Bronchial epithelial cell (primary cell): ENCODE results near the gene NUTM1. TPM values are rescaled to one million over a fixed set of nuclear protein-coding genes. Genes with fewer than 3 reads are reported as not detected.

Source experiments
- DNase-seq: peaks from one replicate; pipeline ENCODE4 v3.0.0-alpha.2; 2010; ENCODE audit warnings: low read depth
- FAIRE-seq: peaks from 2 replicates; lab custom pipeline; 2011; peaks lifted over from hg19 to GRCh38; lab: Jason Lieb, UNC
- H3K27me3 ChIP-seq: 2 replicates; pipeline ENCODE4 v1.5.1; 2011; ENCODE audit warnings: low read length; ENCODE audit not compliant: control insufficient read depth, insufficient read depth
- H3K36me3 ChIP-seq: 2 replicates; pipeline ENCODE4 v1.5.1; 2011; ENCODE audit warnings: low read length; ENCODE audit not compliant: control insufficient read depth, insufficient read depth
- H3K4me3 ChIP-seq: 2 replicates; pipeline ENCODE4 v1.5.1; 2011; ENCODE audit warnings: mild to moderate bottlenecking, low read depth, low read length, control low read depth
- total RNA-seq: library from RNA; depleted of rRNA; stranded (reverse); fragments of >200 nt; gene quantifications from 2 replicates; pipeline ENCODE4 v1.2.1, GENCODE V29; 2014
- TF ChIP-seq, protein P1 (sequence below): IDR thresholded peaks from 2 replicates; pipeline ENCODE4 v1.5.1; 2011; ENCODE audit warnings: mild to moderate bottlenecking, moderate library complexity, low read length, control low read depth, inconsistent platforms; ENCODE audit not compliant: insufficient read depth, severe bottlenecking

NUTM1 gene, protein sequence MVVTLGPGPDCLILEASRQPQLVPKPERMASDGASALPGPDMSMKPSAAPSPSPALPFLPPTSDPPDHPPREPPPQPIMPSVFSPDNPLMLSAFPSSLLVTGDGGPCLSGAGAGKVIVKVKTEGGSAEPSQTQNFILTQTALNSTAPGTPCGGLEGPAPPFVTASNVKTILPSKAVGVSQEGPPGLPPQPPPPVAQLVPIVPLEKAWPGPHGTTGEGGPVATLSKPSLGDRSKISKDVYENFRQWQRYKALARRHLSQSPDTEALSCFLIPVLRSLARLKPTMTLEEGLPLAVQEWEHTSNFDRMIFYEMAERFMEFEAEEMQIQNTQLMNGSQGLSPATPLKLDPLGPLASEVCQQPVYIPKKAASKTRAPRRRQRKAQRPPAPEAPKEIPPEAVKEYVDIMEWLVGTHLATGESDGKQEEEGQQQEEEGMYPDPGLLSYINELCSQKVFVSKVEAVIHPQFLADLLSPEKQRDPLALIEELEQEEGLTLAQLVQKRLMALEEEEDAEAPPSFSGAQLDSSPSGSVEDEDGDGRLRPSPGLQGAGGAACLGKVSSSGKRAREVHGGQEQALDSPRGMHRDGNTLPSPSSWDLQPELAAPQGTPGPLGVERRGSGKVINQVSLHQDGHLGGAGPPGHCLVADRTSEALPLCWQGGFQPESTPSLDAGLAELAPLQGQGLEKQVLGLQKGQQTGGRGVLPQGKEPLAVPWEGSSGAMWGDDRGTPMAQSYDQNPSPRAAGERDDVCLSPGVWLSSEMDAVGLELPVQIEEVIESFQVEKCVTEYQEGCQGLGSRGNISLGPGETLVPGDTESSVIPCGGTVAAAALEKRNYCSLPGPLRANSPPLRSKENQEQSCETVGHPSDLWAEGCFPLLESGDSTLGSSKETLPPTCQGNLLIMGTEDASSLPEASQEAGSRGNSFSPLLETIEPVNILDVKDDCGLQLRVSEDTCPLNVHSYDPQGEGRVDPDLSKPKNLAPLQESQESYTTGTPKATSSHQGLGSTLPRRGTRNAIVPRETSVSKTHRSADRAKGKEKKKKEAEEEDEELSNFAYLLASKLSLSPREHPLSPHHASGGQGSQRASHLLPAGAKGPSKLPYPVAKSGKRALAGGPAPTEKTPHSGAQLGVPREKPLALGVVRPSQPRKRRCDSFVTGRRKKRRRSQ
- not detected in 2 replicates for total RNA-seq

DNA sequence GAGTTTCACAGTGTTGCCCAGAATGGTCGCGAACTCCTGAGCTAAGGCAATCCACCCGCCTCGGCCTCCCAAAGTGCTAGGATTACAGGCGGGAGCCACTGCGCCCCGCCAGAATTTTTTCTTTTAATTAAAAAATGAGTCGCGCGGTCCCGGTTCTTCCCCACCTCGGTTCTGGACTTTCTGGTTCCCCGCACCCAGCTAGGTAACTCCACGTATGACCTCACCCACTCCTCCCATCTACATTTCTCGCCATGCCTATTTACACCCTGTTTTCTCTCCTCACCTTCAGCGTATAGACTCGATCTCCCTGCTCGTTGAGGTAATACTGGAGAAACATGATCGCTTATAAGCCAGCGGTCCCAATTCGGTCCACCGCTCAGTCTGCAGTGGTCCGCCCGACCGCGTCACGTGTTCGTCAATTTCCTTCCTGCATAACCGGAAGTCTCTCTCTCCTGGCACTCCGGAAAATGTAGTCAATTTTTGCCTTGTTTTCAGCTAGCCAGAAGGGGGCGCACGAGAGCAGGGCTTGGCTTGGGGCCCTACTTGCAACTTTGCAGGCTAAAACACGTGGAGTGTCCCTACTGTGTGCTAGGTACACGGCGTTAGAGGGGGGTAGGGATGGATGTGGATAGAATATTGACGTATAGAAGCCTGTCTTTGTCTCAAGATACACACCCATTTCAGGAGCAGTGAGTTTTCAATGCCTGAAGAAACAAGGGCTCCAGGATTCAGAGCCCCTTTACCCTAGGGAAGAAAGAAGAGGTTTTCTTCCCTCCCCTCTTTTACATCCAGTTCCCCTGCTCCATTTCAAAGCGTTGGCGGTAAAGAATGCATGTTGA is at the start of gene NUTM1, which contains the start of gene NOP10:
TSS of gene NUTM1 (plus strand) at position 579 of the 839 bp plus-strand sequence. CDS start 382 bp downstream, outside the sequence.
TSS of gene NOP10 (minus strand) at position 400 of the 839 bp plus-strand sequence. CDS start at position 337, 63 bp downstream.
- Histone ChIP-seq H3K36me3 (peaks cover 4% of the 10 kb centered on the region), H3K4me3 (peak within 1 kb of the TSS; percentile 81), H3K27me3 (no peaks in the 10 kb centered on the region)
- TF ChIP-seq, protein P1, sequence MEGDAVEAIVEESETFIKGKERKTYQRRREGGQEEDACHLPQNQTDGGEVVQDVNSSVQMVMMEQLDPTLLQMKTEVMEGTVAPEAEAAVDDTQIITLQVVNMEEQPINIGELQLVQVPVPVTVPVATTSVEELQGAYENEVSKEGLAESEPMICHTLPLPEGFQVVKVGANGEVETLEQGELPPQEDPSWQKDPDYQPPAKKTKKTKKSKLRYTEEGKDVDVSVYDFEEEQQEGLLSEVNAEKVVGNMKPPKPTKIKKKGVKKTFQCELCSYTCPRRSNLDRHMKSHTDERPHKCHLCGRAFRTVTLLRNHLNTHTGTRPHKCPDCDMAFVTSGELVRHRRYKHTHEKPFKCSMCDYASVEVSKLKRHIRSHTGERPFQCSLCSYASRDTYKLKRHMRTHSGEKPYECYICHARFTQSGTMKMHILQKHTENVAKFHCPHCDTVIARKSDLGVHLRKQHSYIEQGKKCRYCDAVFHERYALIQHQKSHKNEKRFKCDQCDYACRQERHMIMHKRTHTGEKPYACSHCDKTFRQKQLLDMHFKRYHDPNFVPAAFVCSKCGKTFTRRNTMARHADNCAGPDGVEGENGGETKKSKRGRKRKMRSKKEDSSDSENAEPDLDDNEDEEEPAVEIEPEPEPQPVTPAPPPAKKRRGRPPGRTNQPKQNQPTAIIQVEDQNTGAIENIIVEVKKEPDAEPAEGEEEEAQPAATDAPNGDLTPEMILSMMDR, result peak; percentile 86
- no peak for FAIRE-seq
- DNase-seq, result peak; percentile 86

DNA sequence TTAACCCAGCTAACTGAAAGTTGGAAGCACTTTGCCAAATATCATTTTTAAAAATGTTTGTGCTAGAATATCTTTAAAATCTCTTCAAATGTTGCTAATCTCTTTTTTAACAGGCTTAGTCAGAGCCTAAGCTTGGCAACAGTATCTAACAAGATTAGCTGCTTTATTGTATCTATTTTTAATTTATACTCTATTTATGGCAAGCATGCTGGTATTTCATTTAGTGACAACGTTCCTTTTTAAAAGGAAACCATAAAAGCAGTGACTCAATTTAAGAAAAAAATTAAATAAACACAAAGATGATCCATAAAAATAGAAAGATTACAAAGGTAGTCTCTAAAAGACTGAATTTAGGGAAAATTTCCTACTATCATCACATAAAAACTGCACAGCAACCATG is 46.1 kb upstream of the NUTM1 start:
- FAIRE-seq (no peak), DNase-seq (no peak)
- H3K27me3 ChIP-seq, result no peaks in the 10 kb centered on the region
- TF ChIP-seq, protein P1, result no peak
- no peaks in the 10 kb centered on the region for H3K36me3 ChIP-seq
- no peak overlapping the region for H3K4me3 ChIP-seq

DNA sequence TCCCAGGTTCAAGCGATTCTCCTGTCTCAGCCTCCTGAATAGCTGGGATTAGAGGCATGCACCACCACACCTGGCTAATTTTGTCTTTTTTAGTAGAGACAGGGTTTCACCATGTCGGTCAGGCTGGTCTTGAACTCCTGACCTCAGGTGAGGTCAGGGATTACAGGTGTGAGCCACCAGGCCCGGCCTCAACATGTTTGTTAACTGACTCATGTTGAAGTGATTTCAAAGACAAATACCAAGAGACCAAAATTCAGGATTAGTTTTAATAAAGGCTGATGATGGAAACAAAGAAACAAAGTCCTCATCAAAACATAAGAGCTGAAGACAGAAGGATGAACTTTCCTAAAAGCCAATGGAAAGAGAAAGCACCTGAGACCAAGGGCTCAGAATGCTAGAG is 42.1 kb upstream of the NUTM1 start:
- Histone ChIP-seq H3K27me3 (no peaks in the 10 kb centered on the region), H3K36me3 (no peaks in the 10 kb centered on the region), H3K4me3 (no peak overlapping the region)
- TF ChIP-seq, protein P1, result no peak
- FAIRE-seq (no peak), DNase-seq (peak; percentile 59)

DNA sequence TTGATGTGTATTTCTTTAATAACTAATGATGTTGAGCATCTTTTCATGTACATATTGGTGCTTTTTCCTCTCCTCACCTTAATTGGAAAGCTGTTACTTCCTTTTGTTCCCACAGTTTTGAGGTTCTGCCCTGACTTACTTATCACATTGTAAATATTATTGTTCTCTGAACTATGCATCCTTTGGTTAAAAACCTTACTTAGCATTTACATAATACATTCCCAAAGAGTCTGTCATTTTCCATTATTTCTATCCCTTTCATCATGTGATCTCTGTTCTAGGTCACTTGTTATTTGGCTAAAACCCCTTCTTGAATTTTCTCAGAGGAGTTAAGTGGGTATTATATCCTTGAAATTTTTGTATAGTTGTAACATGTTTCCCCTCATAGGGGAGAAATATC is 38.5 kb upstream of the NUTM1 start:
- Histone ChIP-seq H3K4me3 (no peak overlapping the region), H3K36me3 (no peaks in the 10 kb centered on the region), H3K27me3 (no peaks in the 10 kb centered on the region)
- DNase-seq (peak; percentile 36), FAIRE-seq (no peak)
- TF ChIP-seq, protein P1, result no peak

DNA sequence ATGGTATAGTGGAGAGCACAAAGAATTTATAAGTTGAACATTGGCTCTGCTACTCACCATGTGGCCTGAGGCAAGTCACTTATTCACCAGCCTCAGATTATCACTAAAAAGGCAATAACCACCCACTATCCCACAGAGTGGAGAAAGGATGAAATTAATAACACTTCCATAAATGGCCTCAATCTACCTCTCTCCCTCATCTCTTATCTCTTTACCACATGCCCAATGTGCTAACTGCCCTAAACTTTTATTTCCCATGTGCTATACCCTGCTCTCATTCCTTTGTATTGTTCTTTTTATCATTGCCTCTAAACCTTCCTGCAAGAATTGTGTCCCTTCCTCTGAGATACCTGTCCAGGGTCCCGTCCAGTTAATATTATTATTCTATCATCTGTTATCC is 31.6 kb upstream of the NUTM1 start:
- Histone ChIP-seq H3K4me3 (no peak overlapping the region), H3K27me3 (no peaks in the 10 kb centered on the region), H3K36me3 (no peaks in the 10 kb centered on the region)
- DNase-seq, result no peak
- no peak for FAIRE-seq
- TF ChIP-seq, protein P1, result no peak
